HG03135 (cell line): ENCODE data around the gene BMS1.
"Not testable (repeated sequence)": the region's sequence is repeated elsewhere in the genome, so short reads cannot be mapped to it uniquely, and the experiment has no call there.

Experiments used
- ATAC-seq: cut with Tn5 transposase; IDR thresholded peaks from one replicate; pipeline ENCODE4 v1.9.1; 2021; ENCODE audit warnings: mild to moderate bottlenecking, moderate library complexity; ENCODE audit not compliant: unreplicated experiment

The BMS1 gene

DNA sequence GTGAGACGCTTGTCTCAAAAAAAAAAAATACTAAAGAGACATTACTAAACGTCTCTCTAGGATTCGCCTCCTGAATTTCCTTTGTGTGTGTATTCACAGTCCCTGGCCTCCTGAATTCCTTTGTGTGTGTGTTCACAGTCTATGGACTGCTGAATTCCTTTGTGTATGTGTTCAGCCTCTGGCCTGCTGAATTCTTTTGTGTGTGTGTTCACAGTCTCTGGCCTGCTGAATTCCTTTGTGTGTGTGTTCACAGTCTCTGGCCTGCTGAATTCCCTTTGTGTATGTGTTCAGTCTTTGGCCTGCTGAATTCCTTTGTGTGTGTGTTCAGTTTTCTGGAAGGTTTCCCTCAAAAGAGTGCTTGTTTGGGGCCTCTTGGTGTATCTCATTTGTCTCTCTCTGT lies 8.2 kb downstream of the BMS1 start:
- no peak for ATAC-seq

DNA sequence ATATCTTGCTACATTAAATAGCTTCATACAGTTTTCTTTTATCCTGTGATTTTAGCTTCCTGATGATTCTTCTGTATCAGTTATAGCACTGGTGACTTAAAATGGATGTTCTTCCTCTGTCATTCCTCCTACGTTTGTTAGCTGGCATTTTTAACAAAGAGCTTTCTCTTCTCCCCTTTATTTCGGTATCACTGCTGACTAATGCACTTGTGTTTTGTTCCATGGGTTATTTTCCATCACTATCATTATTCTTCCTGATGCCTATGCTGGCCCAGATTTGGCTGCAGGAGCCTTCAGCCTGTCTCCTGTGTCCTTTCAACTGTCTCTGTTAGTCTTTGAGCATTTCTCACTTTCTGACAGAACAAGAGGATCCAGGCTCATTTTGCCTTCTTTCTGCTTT lies 13.1 kb downstream of the BMS1 start:
- ATAC-seq, result no peak

DNA sequence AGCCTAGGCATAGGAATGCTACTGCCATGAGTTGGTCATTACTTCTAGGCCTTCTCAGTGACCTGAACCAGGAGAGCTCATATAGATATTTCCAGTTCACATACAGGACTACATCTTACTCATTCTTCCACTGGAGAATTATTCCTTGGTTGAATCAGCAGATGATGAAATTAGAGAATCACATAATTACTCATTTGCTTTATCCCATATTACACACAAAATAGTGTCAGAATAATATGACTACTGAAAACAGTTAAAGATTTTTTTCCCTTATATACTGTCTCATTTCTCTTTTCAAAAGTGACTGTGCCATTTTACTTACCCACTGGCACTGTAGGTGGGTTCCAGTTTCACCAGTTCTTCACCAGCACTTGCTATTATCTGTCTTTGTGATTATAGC lies 18.5 kb downstream of the BMS1 start:
- no peak for ATAC-seq

DNA sequence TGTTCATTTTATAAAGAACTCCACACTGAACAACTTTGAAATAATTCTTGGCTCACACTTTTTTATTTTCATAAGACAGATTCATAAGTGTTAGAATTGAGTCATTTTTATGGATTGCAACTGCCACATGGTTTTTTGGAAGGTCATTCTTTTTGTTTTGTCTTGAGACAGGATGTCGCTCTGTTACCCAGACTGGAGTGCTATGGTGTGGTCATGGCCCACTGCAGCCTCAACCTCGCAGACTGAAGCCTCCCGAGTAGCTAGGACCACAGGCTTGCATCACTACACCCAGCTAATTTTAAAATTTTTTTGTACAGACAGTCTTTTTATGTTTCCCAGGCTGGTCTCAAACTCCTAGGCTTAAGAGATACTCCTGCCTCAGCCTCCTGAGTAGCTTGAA lies 20.3 kb downstream of the BMS1 start:
- no peak for ATAC-seq

DNA sequence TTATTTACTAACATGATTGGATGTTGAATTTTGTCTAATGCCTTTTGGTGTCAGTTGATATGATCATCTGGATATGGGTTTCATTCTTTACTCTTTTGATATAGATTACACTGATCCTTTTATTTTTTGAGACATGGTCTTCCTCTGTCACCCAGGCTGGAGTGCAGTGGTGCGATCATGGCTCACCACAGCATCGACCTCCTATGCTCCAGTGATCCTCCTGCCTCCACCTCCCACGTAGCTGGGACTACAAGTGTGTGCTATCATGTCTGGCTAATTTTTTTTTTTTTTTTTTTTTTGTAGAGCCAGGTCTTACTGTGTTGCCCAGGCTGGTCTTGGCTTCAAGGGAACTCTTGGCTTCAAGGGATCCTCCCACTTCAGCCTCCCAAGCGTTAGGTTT lies 27.1 kb downstream of the BMS1 start:
- no peak for ATAC-seq

DNA sequence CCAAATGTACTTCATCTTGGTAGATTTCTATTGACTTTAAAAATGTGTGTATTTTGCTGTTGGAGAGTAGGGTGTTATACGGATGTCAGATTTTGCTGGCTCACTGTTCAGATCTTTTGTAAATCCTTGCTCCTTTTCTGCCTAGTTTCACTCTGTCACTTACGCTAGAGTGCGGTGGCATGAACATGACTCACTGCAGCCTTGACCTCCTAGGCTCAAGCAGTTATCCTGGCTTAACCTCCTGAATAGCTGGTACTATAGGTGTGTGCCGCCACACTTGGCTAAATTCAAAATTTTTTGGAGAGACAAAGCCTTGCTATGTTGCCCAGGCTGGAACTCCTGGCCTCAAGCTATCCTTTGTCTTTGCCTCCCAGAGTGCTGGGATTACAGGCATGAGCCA lies 29.4 kb downstream of the BMS1 start:
- ATAC-seq, result no peak

DNA sequence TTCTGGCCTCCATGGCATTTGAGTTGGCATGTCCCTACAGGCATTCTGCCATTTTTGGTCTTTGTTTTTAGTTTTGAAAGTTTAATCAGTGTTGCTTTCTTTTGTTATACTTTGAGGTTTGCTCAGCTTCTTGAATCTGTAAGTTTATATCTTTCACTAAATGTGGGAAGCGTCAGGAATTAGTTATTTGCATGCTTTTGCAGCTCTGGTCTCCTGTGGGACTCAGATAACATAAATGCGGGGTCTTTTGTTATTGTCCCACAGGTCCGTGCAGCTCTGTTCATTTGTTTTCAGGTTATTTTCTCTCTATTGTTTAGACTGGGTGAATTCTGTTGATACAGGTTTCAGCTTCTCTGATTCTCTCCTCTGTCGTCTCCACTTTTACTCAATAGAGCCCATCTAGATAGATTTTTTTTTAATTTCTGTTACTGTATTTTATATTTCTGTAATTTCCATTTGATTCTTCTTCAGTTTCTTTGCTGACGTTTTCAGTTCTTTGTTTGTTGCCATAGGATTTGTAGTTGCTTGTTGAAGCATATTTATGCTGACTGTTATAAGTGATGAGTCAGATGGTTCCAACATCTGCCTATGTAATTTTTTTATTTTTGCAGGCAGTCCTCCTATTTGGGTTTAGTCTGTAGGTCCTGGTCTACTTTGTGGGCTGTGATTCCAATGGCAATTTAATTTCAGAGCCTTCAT lies 31.5 kb downstream of the BMS1 start:
- not testable (repeated sequence) for ATAC-seq

DNA sequence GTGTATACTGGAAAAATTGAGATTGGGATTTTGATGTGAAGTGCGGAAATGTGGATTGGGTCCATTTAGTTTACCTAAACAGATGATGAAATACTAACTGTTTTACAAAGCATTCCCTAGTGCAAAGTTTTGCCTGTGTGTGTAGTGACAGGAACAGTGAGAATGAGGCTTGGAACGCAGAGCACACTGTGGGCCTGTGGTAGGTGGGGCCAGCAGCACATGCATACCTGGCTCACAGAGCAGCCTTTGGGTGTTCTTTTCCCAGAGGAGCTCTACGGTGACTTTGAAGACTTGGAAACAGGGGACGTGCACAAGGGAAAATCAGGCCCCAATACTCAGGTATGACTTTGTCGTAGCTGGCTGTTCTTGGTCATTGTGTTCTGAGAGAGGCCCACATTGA lies 33.7 kb downstream of the BMS1 start:
- ATAC-seq, result not testable (repeated sequence)

DNA sequence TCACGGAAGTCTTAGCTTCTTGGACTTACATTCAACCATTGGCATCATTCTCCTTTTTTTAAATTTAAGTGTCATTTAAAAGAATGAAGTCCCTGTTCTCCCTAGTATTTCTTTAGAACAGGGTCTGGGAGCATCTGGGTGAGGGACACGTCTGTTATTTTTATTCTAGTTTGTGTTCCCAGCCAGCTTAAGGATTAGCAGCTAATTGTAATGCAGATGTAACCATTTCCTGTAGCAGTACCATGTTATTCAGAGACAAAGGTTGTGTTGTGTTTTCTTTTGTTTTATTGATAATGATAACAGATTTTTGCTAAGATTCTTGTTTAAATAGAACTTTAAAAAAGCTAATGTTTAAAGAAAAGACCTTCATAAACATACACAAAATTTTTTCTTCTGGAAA lies 34.3 kb downstream of the BMS1 start:
- ATAC-seq, result no peak

DNA sequence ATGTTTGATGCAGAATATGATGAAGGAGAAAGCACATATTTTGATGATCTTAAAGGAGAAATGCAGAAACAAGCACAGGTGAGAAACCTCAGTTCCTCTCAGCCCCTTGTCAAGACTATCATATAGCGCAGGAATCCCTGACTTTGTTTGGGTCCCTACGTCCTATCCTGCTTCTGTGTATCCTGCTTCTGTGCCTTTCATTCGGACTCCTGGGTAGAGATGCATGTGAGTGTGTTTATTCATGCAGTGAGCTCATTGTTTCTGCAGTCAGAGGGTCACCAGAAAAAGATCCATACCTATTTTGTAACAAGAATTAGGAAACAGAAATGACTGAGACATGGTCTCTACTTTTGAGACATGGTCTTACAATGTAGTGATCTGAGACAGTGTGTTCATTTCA lies 34.8 kb downstream of the BMS1 start:
- ATAC-seq, result not testable (repeated sequence)

DNA sequence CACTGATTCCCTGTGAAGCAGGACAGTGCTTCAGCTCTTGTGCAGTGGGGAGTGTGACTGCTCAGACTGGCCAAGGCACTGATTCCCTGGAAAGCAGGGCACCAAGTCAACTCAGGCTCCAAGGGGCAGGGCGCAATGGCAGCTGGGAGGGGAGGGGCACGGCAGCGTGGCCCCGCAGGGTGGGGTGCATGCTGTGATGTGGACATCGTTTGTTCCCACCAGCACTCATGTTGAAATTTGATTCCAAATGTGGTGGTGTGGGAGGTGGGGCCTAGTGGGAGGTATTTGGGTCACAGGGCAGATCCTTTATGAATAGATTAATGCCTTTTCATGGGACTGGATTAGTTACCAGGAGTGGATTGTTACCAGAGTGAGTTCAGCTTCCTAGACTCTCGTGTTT lies 44.2 kb downstream of the BMS1 start:
- ATAC-seq, result not testable (repeated sequence)

DNA sequence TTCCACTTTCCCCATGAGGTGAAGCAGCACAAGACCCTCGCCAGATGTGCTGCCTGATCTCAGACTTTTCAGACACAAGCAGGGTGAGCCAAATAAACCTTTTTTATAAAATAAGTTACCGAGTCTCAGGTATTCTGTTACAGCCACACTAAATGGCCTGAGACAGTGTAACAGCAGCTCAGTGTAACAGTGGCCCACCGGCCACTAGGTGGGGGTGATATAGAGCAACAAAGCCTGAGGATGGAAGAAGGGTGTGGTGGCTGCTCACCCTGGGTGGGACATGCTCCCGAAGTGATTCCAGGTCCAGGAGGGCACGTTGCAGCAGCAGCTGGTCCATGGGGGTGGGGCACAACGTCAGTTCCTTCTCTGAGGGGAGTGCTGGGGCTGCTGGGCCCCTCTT lies 44.6 kb downstream of the BMS1 start:
- ATAC-seq, result no peak

DNA sequence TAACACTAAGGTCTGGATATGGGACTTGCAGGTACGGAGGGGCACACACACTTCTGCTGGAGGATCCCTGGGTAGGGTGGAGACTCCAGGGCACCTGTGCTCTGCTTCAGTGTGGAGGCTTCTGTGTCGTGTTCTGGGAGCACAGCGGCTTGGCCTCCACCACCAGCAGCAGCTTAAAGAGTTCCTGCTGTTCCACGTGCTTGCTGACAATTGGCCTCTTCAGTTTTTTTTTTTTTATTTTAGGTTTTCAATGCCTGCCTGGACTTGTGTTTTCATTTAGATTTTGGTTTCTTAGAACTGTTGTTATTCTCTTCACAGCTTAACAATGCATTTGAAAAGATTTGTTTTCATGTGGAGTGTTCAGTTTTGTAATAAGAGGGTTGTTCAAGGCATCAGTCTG lies 45.8 kb downstream of the BMS1 start:
- not testable (repeated sequence) for ATAC-seq

DNA sequence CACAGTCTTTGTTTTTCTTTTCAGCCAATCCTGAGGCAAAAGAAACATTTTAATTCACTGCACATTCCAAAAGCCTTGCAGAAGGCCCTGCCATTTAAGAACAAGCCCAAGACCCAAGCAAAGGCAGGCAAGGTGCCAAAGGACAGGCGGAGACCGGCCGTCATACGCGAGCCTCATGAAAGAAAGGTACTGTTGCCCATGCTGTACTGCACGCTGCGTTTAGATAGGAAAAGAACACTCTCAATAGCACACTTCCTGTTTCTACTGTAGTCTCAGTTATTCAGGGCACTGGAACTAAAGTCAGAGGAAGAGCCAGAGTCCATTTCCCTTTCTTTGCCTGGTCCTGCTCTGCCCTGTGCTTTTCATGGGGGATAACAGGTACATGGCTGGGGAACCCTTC lies 47.6 kb downstream of the BMS1 start:
- no peak for ATAC-seq

DNA sequence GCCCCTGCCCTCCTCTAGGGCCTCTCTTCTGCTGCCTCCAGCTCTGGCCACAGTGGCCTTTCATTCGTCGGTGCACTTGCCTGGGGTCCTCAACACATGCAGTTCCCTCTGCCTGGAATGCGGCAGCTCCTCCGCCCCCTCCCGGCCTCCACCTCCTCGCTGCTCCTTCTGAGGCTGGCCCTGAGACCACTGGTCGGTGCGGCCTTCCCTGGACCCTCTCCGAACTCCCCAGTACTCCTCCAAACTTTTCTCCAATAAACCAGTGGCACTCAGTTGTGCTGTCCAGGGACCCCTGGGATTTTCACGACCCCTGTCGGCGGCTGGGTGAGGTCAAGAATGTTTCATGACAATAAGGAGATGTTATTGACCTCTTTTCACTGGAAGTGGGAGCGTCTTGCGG lies 53.5 kb downstream of the BMS1 start:
- no peak for ATAC-seq

DNA sequence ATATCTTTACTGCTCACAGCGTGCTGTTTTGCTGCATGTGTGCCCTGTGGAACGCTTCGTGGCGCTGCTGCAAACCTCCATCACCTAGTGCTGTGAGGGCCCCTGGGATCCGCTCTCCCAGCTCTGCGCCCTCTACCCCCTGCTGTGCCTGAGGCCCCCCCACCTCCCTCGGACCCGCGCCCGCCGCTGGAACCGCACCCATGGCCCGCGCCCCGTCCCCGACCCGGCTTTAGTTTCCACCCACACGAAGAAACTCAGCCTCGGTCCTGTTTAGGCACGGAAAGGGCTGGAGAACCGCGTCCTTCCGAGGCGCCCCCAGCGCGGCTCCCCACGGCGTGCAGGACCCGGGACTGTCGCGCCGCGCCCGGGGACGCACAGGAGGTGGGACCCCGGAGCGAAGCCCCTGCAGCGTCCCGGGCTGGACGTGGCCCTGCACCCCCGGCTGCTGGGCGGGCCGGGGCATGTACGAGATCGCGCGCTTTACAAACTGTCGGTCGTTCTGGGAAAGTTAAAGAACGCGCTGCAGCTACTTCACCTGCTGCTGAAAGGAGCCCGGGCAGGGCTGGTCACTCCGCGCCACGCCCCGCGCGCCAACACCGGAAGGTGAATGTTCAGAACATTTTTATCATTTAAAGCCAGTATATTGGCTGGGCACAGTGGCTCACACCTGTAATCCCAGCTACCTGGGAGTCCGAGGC lies 54.3 kb downstream of the BMS1 start:
- no peak for ATAC-seq

DNA sequence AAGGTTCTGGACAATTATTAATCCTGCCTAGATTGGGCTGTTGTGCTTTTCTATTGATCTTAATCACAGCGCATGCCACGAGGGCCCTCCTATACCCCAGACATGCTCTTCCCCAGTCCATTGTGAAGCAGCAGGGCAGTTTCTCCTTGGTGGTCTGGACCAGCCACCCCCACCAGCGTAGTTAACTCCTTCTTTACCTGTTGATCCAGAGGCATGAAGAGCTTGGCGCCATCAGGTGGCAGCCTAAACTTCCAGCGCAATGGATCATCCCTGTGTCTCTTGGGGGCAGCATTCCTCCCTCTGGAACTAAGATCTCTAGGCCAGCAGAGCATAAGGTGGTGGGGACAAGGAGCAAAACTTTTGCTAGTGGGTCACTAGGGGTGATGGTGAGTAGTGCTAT lies 62.2 kb downstream of the BMS1 start:
- ATAC-seq, result not testable (repeated sequence)

DNA sequence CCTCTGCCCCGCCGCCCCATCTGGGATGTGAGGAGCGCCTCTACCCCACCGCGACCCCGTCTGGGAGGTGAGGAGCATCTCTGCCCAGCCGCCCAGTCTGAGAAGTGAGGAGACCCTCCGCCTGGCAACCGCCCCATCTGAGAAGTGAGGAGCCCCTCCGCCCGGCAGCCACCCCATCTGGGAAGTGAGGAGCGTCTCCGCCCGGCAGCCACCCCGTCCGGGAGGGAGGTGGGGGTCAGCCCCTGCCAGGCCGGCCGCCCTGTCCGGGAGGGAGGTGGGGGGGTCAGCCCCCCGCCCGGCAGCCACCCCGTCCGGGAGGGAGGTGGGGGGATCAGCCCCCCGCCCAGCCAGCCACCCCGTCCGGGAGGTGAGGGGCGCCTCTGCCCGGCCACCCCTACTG lies 64.7 kb downstream of the BMS1 start:
- ATAC-seq, result not testable (repeated sequence)

DNA sequence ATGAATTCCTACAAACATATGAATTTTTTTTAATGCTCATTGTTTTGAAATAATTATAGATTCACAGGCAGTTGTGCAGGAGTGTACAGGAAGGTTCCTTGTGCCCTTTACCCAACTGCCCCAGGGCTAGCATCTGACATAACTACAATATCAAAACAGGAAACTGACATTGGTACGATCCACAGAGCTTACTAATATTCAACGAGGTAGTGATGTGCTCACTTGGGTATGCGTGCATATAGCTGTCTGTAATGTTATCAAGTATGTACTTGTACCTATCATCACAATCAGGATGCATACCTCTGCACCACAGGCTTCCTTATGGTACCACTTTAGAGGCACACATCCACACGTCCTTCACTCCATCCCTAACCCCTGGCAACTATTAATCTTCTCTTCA lies 68.3 kb downstream of the BMS1 start:
- ATAC-seq, result no peak

DNA sequence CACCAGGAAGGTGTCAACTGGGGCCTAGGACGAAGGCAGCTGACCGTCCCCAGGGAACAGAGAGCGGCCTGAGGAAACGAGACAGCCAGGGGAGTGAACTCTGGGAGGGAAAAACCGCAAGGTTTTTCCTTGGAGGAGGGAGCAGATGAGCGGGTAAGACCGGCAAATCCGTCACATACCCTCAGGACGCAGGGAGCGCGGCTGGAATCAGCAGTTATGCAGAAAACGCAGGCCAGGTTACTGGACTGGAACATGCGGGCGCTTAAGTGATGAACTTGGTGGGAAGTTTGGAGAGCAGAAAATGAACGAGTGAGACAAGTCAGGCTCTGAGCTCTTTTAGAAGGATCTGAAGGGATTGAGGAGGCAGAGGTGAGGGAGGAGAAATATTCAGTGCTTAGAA lies 76.7 kb downstream of the BMS1 start:
- no peak for ATAC-seq

DNA sequence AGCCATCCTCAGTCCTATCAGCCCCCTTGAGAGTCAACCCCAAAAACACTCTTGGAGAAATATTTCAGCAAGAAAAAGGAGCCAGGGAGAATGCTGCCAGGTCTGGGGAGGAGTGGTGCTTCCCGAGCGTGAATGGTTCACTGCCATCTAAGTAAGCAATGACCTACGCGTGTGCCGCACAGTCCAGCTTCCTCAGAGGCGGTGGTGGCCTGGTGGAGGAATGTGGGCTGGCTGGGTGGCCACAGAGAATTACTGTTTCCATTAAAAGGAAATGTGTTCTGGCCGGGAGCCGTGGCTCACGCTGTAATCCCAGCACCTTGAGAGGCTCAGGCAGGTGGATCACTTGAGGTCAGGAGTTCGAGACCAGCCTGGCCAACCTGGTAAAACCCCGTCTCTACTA lies 77.4 kb downstream of the BMS1 start:
- not testable (repeated sequence) for ATAC-seq

DNA sequence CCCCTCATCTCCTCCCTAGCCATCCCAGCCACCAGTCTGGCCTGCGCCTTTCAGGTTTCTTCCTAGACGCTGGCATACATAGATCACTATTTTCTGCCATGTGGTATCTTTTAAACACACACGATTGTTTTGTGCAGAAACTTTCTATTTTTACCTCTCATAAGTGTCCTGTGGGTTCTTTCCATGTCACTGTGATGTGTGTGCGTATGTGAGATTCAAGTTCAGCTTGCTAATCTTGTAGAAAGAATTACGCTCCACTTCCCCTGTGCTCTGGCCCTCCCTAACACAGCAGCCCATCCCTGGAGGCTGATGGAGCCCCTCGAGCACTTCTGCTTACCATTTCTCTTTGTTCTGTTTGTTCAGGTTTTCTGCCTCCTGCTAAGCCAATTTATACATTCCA lies 80.2 kb downstream of the BMS1 start:
- not testable (repeated sequence) for ATAC-seq

DNA sequence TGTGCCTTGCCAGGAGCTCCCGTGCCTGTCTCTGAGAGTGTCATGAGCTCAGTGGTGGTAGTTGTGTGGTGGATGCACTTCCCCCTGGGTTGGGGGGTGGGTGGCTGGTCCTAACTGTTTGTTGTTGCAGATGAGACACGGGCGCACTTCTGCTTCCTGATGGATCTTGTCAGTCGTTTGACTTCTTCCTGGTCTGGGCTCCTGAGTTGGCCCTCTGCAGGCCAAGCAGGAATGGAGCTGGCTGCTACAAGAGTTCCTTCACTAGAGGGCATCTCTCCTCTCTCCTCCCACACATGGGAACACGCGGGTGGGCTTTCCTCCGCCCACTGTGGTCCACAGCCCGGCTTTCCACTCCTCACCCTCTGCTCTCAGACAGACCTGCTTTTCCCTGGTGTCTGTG lies 82.0 kb downstream of the BMS1 start:
- no peak for ATAC-seq
